Measurements from ENCODE around the gene CALB2.

CALB2 gene

DNA sequence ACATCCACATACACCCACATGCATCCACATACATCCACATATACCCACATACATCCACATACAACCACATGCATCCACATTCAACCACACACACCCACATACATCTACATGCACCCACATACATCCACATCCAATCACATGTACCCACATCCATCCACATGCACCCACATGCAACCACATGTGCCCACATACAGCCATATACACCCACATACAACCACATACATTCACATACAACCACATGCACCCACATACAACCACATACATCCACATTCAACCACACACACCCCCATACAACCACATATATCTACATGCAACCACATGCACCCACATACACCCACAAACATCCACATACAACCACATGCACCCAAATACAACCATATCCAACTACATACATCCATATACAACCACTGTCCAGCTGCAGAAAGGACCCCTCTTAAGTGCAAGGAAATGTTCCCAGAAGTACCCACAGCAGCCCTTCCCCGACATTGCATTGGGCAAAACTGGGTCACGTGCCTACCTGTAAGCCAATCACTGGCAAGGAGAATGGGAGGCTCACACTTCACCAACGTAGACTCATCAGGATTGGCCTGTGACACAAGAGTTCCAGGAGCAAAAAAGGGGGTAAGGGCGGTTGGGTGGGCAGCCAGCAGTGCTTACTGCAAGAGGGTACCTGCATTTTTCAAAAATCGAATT lies 18.1 kb downstream of the CALB2 start:
- no peak overlapping the region for H3K4me3 ChIP-seq (ENCODE audit: low read depth, low read length)
- TF ChIP-seq, protein P1, sequence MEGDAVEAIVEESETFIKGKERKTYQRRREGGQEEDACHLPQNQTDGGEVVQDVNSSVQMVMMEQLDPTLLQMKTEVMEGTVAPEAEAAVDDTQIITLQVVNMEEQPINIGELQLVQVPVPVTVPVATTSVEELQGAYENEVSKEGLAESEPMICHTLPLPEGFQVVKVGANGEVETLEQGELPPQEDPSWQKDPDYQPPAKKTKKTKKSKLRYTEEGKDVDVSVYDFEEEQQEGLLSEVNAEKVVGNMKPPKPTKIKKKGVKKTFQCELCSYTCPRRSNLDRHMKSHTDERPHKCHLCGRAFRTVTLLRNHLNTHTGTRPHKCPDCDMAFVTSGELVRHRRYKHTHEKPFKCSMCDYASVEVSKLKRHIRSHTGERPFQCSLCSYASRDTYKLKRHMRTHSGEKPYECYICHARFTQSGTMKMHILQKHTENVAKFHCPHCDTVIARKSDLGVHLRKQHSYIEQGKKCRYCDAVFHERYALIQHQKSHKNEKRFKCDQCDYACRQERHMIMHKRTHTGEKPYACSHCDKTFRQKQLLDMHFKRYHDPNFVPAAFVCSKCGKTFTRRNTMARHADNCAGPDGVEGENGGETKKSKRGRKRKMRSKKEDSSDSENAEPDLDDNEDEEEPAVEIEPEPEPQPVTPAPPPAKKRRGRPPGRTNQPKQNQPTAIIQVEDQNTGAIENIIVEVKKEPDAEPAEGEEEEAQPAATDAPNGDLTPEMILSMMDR (IDR thresholded peaks at IDR 0.05; ENCODE audit: low read depth, low read length), result no peak

DNA sequence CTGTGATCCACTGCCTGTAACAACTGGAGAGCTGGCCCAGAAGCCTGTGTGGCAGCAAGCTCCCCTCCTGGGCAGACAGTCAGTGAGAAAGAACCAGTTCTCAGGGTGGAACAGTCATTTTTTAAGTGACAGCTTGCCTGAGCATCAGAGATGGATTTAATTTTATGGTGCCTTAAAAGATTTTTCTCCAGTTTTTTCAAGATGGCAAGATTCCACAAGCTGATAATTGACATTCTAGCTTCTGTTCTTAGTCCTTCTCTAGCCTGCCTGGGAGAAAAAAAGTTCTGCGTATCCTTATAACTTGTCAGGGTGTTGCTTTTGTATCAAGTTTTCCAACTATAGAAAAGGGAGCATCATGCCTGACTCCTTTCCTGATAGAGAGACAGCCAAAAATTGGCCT lies 21.2 kb downstream of the CALB2 start:
- no peak overlapping the region for H3K4me3 ChIP-seq (ENCODE audit: low read depth, low read length)
- TF ChIP-seq, protein P1 (IDR thresholded peaks at IDR 0.05; ENCODE audit: low read depth, low read length), result no peak

DNA sequence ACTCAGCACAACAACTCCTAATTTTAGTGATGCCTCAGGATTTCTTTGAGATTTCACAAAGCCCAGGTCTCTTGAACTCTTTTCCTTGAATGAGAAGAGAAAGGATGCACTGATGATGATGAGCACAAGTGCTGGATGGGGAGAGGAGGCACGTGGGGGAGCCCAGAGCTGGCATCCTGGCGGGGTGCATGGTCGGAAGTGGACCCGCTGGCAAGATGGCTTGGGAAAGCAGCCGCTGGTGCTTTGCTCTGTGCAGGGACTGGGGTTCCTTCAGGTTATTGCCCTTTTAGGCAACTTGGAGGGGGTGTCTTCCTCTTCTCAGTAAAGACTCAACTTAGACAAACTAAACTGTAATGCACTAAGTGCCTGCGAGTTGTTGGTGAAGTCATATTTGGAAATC lies 22.3 kb downstream of the CALB2 start:
- TF ChIP-seq, protein P1 (IDR thresholded peaks at IDR 0.05; ENCODE audit: low read depth, low read length), result no peak
- no peak overlapping the region for H3K4me3 ChIP-seq (ENCODE audit: low read depth, low read length)

DNA sequence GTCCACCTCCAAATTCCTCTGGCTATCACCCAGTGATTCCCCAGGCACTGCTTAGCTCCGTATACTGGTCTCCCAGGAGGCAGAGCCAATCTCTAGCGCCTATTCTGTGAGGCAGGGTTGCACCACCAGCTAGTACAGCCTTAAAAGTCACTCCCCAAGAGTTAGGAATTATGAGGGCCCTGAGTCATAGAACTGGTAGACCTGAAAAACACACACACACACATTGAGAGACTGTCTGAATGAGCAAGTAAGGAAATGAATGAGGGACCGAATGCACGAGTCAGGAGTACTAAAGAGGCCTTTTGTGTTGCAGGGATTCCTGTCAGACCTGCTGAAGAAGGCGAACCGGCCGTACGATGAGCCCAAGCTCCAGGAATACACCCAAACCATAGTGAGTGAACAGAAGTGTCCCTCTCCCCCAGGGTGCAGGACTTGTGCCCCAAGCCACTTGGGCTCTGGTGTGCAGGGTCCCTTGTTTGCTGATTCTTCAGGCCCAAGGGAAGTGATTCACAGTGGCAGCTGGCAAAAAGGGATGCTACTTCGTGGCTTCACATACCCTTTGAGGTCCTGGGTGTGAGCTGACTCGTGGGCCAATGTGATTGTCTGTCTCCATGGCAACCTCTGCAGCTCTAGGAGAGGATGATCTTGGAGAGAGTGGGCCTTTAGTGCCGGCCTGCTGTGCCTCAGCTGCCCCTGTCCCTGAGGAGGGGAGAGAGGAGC lies 24.7 kb downstream of the CALB2 start:
- TF ChIP-seq, protein P1 (IDR thresholded peaks at IDR 0.05; ENCODE audit: low read depth, low read length), result no peak
- H3K4me3 ChIP-seq (ENCODE audit: low read depth, low read length), result no peak overlapping the region

DNA sequence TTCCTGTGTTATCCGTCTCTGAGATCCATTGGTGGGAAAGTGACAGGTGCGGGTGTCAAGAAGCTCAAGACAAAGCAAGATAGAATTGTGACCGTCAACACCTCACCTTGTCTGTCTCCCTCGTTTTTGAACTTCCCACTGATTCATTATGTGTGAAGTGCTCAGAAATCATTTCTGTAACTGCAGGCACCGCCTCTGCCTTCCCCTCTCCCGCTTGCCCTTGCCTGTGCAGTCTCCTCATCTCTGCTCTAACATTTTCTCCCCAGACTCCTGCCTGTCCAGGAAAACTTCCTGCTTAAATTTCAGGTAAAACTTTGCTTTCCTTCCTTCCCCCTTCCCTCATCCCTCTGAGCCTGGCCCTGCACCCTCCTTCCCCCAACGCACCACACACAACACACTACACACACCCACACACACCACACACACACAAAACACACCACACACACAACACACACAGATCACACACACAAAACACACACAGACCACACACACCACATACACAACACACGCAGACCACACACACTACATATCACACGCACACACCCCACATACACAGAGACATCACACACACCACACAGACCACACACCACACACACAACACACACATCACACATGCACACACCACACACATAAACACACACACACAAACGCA lies 25.7 kb downstream of the CALB2 start:
- TF ChIP-seq, protein P1 (IDR thresholded peaks at IDR 0.05; ENCODE audit: low read depth, low read length), result no peak
- H3K4me3 ChIP-seq (ENCODE audit: low read depth, low read length), result no peak overlapping the region

DNA sequence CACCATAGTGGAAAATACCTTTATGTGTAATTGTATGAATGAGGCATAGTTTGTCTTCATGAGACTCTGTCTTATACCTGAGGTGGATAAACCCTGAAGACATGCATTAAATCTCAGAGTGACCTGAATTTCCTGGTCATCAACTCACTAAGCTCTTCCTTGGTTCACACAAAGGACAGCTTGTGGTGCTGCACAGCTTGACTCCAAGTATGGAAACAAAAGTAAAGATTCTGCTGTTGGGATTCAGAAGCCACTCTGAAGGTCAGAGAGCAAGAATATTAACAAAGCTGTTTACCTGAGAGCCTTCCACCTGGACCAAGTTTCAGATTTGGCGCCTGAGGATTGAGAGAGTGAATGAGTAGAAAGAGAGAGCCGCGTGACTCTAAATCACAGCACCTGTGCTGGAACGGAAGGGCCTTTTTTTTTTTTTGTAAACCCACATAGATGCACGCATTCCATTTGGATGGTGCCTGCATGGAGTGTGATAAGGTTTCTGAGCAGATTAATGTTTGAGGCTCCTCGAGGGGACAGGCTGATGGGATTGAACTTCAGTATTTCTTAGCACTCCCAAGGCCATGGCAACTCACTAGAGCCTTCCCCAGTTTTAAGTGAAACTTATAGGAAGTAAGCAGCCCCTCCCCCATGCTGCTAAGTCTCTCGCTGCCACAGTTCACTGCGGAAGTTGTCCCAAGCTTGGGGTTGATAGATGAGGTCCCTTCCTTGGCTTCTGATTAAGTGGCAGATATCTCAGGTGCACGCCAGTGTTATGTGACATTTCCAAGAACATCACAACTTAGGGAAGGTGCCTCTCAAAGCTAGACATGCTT lies 28.7 kb downstream of the CALB2 start:
- TF ChIP-seq, protein P1 (IDR thresholded peaks at IDR 0.05; ENCODE audit: low read depth, low read length), result no peak
- no peak overlapping the region for H3K4me3 ChIP-seq (ENCODE audit: low read depth, low read length)
